GM12878 (cell line): ENCODE measurements around the gene SDCCAG8. TPM values are rescaled to one million over a fixed set of nuclear protein-coding genes. Genes with fewer than 3 reads are reported as not detected.

ENCODE experiments used
- CREB1 ChIP-seq: IDR thresholded peaks from 2 replicates; pipeline ENCODE4 v1.6.1; 2012; ENCODE audit warnings: low read depth, mild to moderate bottlenecking, inconsistent platforms
- E4F1 ChIP-seq: fragments of 450-650 bp; IDR thresholded peaks from 2 replicates; pipeline ENCODE4 v1.6.1; 2018; ENCODE audit warnings: borderline replicate concordance, mild to moderate bottlenecking; ENCODE audit not compliant: partially characterized antibody
- SIN3A ChIP-seq: IDR thresholded peaks from 2 replicates; pipeline ENCODE4 v1.6.1; 2012; ENCODE audit warnings: low read depth, low read length, improper control_type of control experiment
- SRF ChIP-seq, 2 experiments: IDR thresholded peaks; 2 replicates each; pipeline ENCODE4 v1.6.1; 2011; ENCODE audit warnings: low read depth in 2 of 2, low read length in 2 of 2, mild to moderate bottlenecking in 1 of 2, moderate library complexity in 1 of 2
- ZBTB40 ChIP-seq: fragments of 450-650 bp; IDR thresholded peaks from 2 replicates; pipeline ENCODE4 v1.6.1; 2016; ENCODE audit warnings: mild to moderate bottlenecking, moderate library complexity, borderline replicate concordance
- ZNF274 ChIP-seq: IDR thresholded peaks from one replicate; pipeline ENCODE4 v1.8.0; 2011; ENCODE audit not compliant: insufficient read length, insufficient read depth
- polyA plus RNA-seq, 11 experiments: library from polyadenylated mRNA; depleted of rRNA in 4 of 11; unstranded in 6 of 11; stranded (reverse) in 5 of 11; fragments of >200 nt; fragmentation: Nextera tagmentation in 4 of 11; fragmentation: Illumina TruSeq in 1 of 11; extraction: Ambion mirVana in 4 of 11; extraction: Trizol in 1 of 11; gene quantifications; 1 replicate in 1 of 11; 2 replicates in 10 of 11; pipeline versions ENCODE4 v1.2.1 to v1.2.3, GENCODE V29; 2011 to 2016; ENCODE audit warnings: inconsistent platforms in 2 of 11, missing spikeins in 2 of 11, low read depth in 1 of 11
- total RNA-seq, 4 experiments: library from RNA; depleted of rRNA in 3 of 4; stranded (reverse); fragments of >200 nt in 3 of 4; fragmentation: Illumina TruSeq in 1 of 4; extraction: Trizol in 1 of 4; gene quantifications; 2 replicates each; pipeline versions ENCODE4 v1.2.1 to v1.2.3, GENCODE V29; 2013 to 2021

The SDCCAG8 gene
- total and polyA plus RNA-seq, 10 of the 15 experiments (the other 5 are each of a cell fraction or from before 2014, with no cell fraction given): 15.0 to 25.6 (median 20.6) TPM

GRCh38 chr1:243396876-243397275, 141.0 kb downstream of the SDCCAG8 start (continued):
- TF ChIP-seq ZBTB40 (no peak), E4F1 (no peak), ZNF274 (no peak), SIN3A (no peak), SRF (IDR thresholded peaks at IDR 0.05; ENCODE audit: low read depth in 2 of 2, low read length in 2 of 2) (no peak), CREB1 (no peak)
